Small intestine (tissue), 7 donors: ENCODE data around the gene LYL1. TPM values are rescaled to one million over a fixed set of nuclear protein-coding genes. Genes with fewer than 3 reads are reported as not detected.
A peak's percentile ranks its signal among the peaks of the same experiment; 100 is the strongest.

ENCODE experiments used
- DNase-seq, 2 donors: peaks; one replicate each; pipeline versions ENCODE4 v3.0.0 to v3.0.0-alpha.2; 2013
- FAIRE-seq: peaks from 2 replicates; lab custom pipeline; 2012; peaks lifted over from hg19 to GRCh38; lab: Jason Lieb, UNC
- H3K27ac ChIP-seq, 3 donors: one replicate each; pipeline ENCODE4 v1.5.1; 2013; ENCODE audit warnings: low read length in 2 of 3, mild to moderate bottlenecking in 2 of 3, control low read depth in 1 of 3, inconsistent platforms in 1 of 3, low read depth in 1 of 3, moderate library complexity in 1 of 3
- H3K27me3 ChIP-seq, 3 donors: one replicate each; pipeline ENCODE4 v1.6.1; 2013; ENCODE audit warnings: low read length in 3 of 3, inconsistent platforms in 1 of 3; ENCODE audit not compliant: control insufficient read depth in 3 of 3, insufficient read depth in 3 of 3
- H3K36me3 ChIP-seq, 3 donors: one replicate each; pipeline ENCODE4 v1.6.1; 2013; ENCODE audit warnings: low read length in 3 of 3, inconsistent platforms in 1 of 3, low read depth in 1 of 3, mild to moderate bottlenecking in 1 of 3, moderate library complexity in 1 of 3; ENCODE audit not compliant: control insufficient read depth in 3 of 3, insufficient read depth in 2 of 3
- H3K4me1 ChIP-seq, 3 donors: one replicate each; pipeline ENCODE4 v1.6.1; 2013; ENCODE audit warnings: low read length in 2 of 3, inconsistent platforms in 1 of 3, low read depth in 1 of 3, mild to moderate bottlenecking in 1 of 3, moderate library complexity in 1 of 3; ENCODE audit not compliant: control insufficient read depth in 3 of 3, insufficient read depth in 2 of 3
- H3K4me3 ChIP-seq, 3 donors: one replicate each; pipeline ENCODE4 v1.5.1; 2013; ENCODE audit warnings: low read length in 3 of 3, control low read depth in 1 of 3, inconsistent platforms in 1 of 3, low read depth in 1 of 3, mild to moderate bottlenecking in 1 of 3, moderate library complexity in 1 of 3
- H3K9me3 ChIP-seq, 2 donors: one replicate each; pipeline ENCODE4 v1.6.1; 2013; ENCODE audit warnings: low read depth in 1 of 2, low read length in 1 of 2; ENCODE audit not compliant: control insufficient read depth in 2 of 2, insufficient read depth in 1 of 2
- WGBS, 3 donors: extraction: QIAGEN DNeasy Blood & Tissue Kit; methylation state at CpG; one replicate each; pipeline ENCODE4 v1.1.7; 2013; 5-methylcytosine and 5-hydroxymethylcytosine counted together
- polyA plus RNA-seq, 4 donors: library from polyadenylated mRNA; stranded (reverse) in 3 of 4; unstranded in 1 of 4; fragments of 200-250 nt in 3 of 4; fragments of 120-200 nt in 1 of 4; gene quantifications; one replicate each; pipeline versions ENCODE4 v1.2.1 to v1.2.3, GENCODE V29; 2013
- donor health status: healthy with polysubstance abuse.
- donor health status: control.
- donor health status: control.
- donor health status: Bipolar disorder and iron deficiency.
- donor health status: healthy.

Gene LYL1
- polyA plus RNA-seq, 4 donors, result 0.67 to 8.9 (median 2.8) TPM

- Histone ChIP-seq H3K27ac (no peak overlapping the region), H3K4me1 (peaks cover 2 to 57% (median 16%) of the 10 kb centered on the region in 3 donors), H3K27me3 (peaks cover 0 to 43% (median 0%) of the 10 kb centered on the region in 3 donors), H3K36me3 (no peaks in the 10 kb centered on the region), H3K4me3 (no peak overlapping the region), H3K9me3 (no peaks in the 10 kb centered on the region)
- FAIRE-seq (no peak), DNase-seq (no peak)
- WGBS, 3 donors, result 71 to 83% (median 80%) methylated on average over 12 of the region's 12 CpGs
These were observed 43.6 kb downstream of the LYL1 start for GRCh38 chr19:13058951-13059660.

DNA sequence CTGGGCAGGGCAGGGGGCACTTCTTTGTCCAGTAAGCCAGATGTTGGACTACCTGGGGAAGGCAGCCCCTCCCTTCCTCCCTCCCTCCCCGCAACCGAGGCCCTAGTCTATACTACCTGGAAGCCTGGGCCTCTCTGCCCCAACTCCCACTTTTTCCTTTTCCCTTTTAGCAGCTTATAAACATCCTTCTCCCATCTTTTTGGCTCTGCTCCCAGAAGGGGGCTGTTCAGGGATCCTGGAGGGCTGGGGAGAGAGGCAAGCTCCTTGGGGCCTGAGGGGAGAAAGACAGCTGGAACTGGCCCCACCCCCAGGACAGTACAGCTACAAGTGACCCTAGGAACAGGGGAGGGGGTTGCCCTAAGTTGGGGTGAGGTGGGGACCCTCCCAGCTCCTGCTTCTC is 44.9 kb downstream of the LYL1 start:
- DNase-seq (peak in 1 of 2 donors; percentile 43), FAIRE-seq (no peak)
- Histone ChIP-seq H3K4me3 (no peak overlapping the region), H3K27ac (peak overlapping the region in 1 of 3 donors; percentile 73), H3K9me3 (no peaks in the 10 kb centered on the region), H3K36me3 (no peaks in the 10 kb centered on the region), H3K4me1 (peaks cover 2 to 70% (median 16%) of the 10 kb centered on the region in 3 donors), H3K27me3 (peaks cover 0 to 48% (median 0%) of the 10 kb centered on the region in 3 donors)
- 61 to 75% (median 64%) methylated on average over 2 of the region's 2 CpGs for WGBS, 3 donors

GRCh38 chr19:13057147-13057572 is 45.5 kb downstream of the LYL1 start:
- no peak for FAIRE-seq
- Histone ChIP-seq H3K27ac (peak overlapping the region in 2 of 3 donors; percentile 1 to 73), H3K4me3 (no peak overlapping the region), H3K9me3 (no peaks in the 10 kb centered on the region), H3K36me3 (no peaks in the 10 kb centered on the region), H3K4me1 (peaks cover 2 to 76% (median 16%) of the 10 kb centered on the region in 3 donors), H3K27me3 (peaks cover 0 to 42% (median 0%) of the 10 kb centered on the region in 3 donors)
- WGBS, 3 donors, result 35 to 49% (median 37%) methylated on average over 15 of the region's 15 CpGs
- no peak for DNase-seq

GRCh38 chr19:13056052-13056660 is 46.5 kb downstream of the LYL1 start:
- no peak for FAIRE-seq
- Histone ChIP-seq H3K4me3 (no peak overlapping the region), H3K4me1 (peaks cover 2 to 81% (median 20%) of the 10 kb centered on the region in 3 donors), H3K9me3 (no peaks in the 10 kb centered on the region), H3K27ac (peak overlapping the region in 2 of 3 donors; percentile 73 to 84), H3K36me3 (peaks cover 0 to 2% (median 0%) of the 10 kb centered on the region in 3 donors), H3K27me3 (peaks cover 0 to 37% (median 0%) of the 10 kb centered on the region in 3 donors)
- 16 to 40% (median 37%) methylated on average over 17 of the region's 17 CpGs for WGBS, 3 donors
- DNase-seq, result peak; percentile 56 to 67

DNA sequence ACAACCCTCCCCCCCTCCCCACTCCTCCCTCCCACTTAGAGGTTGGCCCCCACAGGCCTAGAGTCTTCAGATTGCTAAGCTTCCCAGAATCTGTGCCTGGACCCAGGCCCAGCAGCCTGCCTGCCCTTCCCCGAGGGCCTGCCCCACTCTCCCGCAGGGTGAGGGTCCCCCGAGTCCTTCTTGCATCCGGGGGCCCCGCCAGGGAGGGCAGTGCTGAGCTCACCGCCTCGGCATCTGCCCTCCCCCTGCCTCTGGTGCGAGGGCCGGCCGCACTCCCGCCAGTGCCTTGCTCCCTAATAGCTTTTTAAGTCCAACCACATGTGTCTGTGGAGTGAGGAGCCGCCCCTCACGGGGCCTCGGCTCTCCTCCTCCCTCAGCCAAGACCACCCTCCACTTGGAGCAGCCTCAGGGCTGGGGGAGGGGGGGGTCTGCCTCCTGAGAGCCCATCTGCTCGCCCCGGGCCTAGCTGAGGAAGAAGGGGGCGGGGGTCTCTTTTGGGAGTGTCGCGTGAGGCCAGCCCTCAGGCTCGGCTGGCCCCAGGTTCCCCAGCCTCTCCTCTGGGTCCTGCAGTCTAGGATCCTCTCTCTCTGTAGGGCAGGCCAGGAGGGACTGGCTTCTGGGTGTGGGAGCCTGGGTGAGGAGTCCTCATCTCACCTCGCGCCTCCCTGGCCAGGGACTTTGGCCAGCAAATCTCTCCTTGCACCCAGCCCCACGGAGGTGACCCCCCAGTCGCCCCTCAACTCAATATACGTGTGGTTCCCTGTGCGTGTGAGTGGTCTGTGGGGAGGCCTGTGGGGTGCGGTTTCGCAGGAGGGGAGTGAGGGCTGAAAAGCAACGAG is 47.2 kb downstream of the LYL1 start:
- FAIRE-seq, result no peak
- no peak overlapping the region for H3K4me3 ChIP-seq
- no peaks in the 10 kb centered on the region for H3K9me3 ChIP-seq
- peak overlapping the region in 2 of 3 donors; percentile 73 to 84 for H3K27ac ChIP-seq
- peaks cover 0 to 32% (median 0%) of the 10 kb centered on the region in 3 donors for H3K27me3 ChIP-seq
- 18 to 27% (median 26%) methylated on average over 26 to 29 of the region's 29 CpGs for WGBS, 3 donors
- peak in 1 of 2 donors; percentile 69 for DNase-seq
- H3K4me1 ChIP-seq, result peaks cover 2 to 79% (median 18%) of the 10 kb centered on the region in 3 donors
- peaks cover 0 to 2% (median 0%) of the 10 kb centered on the region in 3 donors for H3K36me3 ChIP-seq

DNA sequence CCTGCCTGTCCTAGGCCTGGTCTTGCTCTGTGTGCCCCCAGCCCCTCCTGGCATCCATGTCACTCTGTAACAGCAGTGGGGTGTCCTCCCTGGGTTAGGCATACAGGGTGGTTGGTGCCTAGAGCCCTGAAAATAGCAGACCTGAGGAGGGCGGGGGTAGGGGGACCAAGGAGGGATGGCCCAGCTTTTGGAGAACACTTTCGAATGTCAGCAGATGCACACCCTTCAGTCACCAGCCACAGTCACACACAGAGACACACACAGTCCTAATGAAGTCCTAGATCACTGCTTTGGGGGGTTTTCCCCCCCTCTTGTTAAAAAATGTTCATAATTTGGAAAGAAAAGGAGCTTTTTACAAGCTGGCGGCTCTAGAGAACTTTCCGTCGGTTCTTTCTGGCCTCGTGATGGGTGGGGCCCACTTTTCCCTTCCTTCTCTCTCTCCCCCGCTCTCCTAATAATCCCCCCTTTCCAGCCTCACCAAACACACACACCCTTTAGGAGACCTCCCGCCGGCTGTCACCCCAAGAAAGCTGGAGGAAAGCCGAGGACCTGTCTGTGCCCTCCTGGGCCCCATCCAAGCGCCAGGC is 47.9 kb downstream of the LYL1 start:
- Histone ChIP-seq H3K9me3 (no peaks in the 10 kb centered on the region), H3K27me3 (peaks cover 0 to 28% (median 0%) of the 10 kb centered on the region in 3 donors), H3K27ac (peak overlapping the region in 2 of 3 donors; percentile 73 to 84), H3K36me3 (peaks cover 0 to 6% (median 0%) of the 10 kb centered on the region in 3 donors), H3K4me1 (peaks cover 2 to 76% (median 16%) of the 10 kb centered on the region in 3 donors), H3K4me3 (no peak overlapping the region)
- FAIRE-seq (no peak), DNase-seq (no peak)
- WGBS, 3 donors, result 35 to 54% (median 40%) methylated on average over 11 of the region's 11 CpGs

DNA sequence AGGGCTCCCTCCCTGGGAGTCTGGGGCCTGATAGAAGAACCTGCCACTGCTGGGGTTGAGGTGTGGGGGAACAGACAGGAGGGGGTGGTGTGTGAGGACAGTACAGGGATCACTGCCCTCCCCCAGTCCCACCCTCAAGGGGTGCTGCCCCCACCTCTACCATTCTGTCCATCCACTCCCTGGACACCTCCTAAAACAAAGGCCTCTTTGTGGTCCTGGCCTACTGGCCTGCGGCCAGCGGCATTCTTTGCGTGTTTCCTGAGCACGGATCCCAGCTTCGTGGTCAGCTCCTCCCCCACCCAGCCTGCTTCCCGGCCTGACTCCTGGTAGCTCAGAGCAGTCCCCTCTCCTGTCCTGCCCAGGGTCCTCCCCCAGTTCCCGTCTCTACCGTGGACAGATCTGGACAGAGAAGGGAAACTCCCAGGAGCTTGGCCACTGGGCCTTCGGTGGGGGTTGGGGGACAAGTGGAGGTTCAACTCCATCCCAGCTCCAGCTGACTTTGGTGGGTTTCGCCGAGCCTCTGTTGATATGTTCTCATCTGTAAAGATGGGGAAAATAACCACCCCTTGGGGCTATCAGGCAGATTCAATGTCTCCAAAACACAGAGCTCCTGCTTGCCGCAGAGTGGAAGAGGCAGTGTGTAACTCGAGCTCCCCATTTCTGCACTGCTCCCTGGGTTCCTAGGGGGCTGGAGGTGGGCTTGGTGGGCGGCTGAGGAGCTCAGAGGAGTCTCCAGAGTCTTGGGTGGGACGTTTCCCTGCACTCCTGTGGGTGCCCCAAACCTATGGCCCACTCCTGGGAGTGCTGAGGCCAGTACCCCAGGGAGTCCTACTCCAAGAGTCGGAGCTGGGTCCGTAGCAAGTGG is 48.7 kb downstream of the LYL1 start:
- 38 to 50% (median 47%) methylated on average over 17 of the region's 17 CpGs for WGBS, 3 donors
- FAIRE-seq, result no peak
- peaks cover 0 to 24% (median 0%) of the 10 kb centered on the region in 3 donors for H3K27me3 ChIP-seq
- H3K4me3 ChIP-seq, result no peak overlapping the region
- peaks cover 2 to 72% (median 16%) of the 10 kb centered on the region in 3 donors for H3K4me1 ChIP-seq
- peak in 1 of 2 donors; percentile 49 for DNase-seq
- H3K9me3 ChIP-seq, result no peaks in the 10 kb centered on the region
- peaks cover 0 to 6% (median 0%) of the 10 kb centered on the region in 3 donors for H3K36me3 ChIP-seq
- peak overlapping the region in 2 of 3 donors; percentile 73 to 84 for H3K27ac ChIP-seq
